ENCODE data around the gene MEF2B.
"Not testable (repeated sequence)": the region's sequence is repeated elsewhere in the genome, so short reads cannot be mapped to it uniquely, and the experiment has no call there.

Gene MEF2B

GRCh38 chr19:19154768-19155494 is 15.1 kb downstream of the MEF2B start:
- DNase-seq = no peak

DNA sequence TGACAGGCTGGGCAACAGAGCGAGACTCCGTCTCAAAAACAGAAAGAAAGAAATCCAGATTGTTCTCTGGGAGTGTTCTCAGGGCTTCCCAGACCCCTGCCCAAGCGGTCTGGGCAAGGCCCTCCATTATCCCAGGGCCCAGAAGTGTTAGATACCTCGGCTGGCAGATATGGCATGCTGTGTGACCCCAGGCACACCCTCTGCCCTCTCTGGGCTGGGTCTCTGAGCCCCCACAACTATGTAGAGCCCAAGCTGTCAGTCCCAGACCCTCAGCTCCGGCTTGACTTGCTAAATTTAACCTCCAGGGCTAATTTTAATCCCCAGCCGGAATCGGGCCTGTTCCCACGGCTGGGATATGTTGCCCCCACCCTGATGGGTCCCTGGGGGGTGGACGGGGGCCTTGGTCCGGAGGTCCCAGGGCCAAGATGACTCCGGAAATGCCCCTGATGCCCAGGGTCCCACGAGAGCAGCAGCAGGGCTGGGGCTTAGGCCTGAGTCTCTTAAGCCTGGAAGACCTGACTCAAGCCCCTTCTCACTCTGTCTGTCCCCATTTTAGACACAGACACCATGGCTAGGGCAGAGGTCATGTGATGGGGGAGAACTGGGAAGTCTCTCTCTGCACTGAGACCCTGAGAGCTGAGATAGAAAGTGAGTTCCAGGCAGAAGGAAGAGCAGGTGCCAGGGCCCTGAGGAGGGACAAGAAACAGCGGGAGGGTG is 17.2 kb downstream of the MEF2B start:
- DNase-seq = no peak

DNA sequence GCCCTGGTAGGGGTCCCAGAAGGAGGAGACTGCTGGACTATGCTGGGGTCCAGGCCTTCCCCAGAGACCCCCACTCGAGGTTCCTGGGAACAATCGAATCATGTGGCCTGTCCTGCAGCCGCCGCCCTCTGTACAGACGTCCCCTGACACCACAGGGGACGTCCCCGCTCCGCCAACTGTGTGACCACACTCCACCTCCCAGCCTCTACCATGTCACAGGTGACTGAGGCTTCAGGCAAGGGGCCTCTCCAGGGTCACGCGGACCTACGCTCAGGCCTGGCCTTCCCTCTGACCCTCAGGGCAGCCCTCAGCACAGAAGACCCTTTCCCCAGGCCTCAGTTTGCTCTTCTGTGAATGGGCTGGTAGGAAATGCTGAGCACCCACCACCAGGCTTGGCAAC is 18.6 kb downstream of the MEF2B start:
- DNase-seq = no peak

GRCh38 chr19:19149435-19149834 is 20.6 kb downstream of the MEF2B start:
- DNase-seq = no peak

- DNase-seq = not testable (repeated sequence)
These were observed 21.6 kb downstream of the MEF2B start for GRCh38 chr19:19148504-19148903.

GRCh38 chr19:19147344-19147743 is 22.7 kb downstream of the MEF2B start:
- no peak for DNase-seq

DNA sequence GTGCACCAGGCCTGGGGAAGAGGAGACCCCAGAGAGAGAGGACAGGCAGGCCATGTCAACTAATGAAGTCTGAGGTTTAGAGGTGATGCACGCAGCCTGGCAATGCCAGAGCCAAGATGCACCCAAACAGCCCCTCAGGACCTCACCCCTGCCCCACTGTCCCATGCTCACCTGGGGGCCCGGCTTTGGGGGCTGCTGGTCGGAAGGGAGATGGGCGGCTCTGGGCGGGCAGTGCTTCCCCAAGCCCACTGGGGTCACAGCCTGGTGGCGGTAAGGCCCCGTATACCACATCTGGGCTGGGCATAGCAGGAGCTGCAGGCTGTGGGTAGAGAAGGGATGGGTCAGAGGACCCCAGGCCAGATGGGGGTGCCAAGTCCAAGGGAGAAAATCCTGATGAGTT is 23.2 kb downstream of the MEF2B start:
- DNase-seq = no peak

- peak in 1 of 2 experiments; percentile 31 for DNase-seq
These were observed 24.1 kb downstream of the MEF2B start for GRCh38 chr19:19145684-19146608.

DNA sequence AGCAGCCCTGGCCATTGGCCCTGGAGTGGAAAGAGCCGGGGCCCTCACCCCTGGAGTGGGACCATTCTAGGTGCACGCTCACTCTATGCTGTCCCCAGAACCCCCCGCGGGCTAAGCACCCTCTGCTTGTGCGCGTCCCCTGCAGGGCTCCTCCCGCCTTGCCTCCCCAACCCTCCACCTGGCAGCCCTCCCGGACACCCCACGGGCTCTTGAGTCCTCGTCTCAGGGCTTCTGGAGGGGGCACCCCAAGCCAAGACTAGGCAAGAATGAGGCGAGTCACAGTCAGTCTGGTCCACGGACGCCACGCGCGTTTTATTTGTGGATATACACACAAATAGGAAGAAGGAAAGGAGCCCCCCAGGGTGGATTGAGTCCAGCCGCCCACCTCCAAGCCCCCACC is 24.8 kb downstream of the MEF2B start:
- DNase-seq = no peak

DNA sequence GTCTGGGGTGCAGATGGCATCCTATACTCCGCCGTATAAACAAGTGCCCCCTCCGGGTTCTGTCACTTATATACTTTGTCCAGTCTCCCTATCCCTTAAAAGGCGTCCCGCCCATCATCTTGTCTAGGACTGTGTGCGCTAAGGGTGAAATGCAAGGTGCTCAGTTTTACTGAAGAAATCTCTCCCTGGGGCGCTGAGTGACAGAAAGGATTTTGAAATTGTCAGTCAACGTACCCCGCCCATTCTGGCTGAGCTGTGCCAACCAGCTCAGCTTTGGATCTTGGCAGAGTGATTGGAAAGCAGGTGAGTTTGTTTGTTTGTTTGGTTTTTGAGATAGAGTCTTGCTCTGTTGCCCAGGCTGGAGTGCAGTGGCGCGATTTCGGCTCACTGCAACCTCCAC is 27.7 kb downstream of the MEF2B start:
- no peak for DNase-seq

GRCh38 chr19:19140476-19140875 is 29.6 kb downstream of the MEF2B start:
- DNase-seq = no peak

DNA sequence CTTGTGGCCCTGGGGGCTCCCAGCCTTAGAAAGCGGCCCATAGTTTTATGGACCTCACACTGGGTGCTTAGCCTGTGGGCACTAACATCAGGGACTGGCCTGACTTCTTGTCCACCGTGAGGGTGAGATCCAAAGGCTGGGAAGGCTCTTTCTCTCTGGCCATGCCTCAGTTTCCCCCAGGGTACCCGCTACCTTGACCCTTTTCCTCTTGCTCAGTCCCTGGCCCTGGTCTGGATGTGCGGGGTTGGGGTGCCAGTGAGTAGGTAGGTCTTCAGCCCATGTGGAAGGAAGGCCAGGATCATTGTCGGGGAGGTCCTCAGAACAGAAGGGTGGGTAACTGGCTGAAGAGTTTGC is 30.2 kb downstream of the MEF2B start:
- no peak for DNase-seq

GRCh38 chr19:19138109-19138981 is 31.7 kb downstream of the MEF2B start, which contains the start of gene TMEM161A:
TMEM161A (minus strand) TSS chr19:19138478; CDS start chr19:19138428, 50 bp downstream.
- peak; percentile 95 to 96 for DNase-seq

- DNase-seq = no peak
These were observed 32.4 kb downstream of the MEF2B start for GRCh38 chr19:19137556-19138108.

DNA sequence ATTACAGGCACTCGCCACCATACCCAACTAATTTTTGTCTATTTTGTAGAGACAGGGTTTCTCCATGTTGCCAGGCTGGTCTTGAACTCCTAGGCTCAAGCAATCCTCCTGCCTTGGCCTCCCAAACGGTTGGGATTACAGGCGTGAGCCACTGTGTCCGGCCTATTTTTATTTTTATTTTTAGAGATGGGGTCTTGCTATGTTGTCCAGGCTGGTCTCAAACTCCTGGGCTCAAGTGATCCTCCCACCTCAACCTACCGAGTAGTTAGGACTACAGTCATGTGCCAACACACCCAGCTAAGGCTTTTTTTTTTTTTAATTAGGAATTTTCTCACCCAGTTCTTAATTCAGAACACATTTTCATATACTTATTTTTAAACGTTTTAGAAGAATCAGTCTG is 34.4 kb downstream of the MEF2B start:
- not testable (repeated sequence) for DNase-seq

GRCh38 chr19:19134687-19135158 is 35.3 kb downstream of the MEF2B start:
- DNase-seq = peak; percentile 93 to 94

DNA sequence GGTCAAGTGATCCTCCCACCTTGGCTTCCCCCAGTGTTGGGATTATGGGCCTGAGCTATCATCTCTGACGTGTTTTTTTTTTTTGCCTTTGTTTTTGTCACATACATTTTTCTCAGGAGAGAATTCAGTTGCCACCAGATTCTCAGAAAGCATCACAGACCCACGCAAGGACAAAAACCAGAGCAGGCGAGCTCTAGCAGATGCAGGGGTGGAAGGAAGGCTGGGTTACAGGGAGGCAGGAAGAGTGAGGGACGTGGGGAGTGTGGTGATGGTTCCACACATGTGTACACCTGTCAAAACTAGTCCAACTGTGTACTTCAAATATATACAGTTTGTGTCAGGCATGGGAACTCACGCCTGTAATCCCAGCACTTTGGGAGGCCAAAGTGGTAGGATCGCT is 36.1 kb downstream of the MEF2B start:
- DNase-seq = no peak

- DNase-seq = no peak
These were observed 37.2 kb downstream of the MEF2B start for GRCh38 chr19:19132912-19133311.

DNA sequence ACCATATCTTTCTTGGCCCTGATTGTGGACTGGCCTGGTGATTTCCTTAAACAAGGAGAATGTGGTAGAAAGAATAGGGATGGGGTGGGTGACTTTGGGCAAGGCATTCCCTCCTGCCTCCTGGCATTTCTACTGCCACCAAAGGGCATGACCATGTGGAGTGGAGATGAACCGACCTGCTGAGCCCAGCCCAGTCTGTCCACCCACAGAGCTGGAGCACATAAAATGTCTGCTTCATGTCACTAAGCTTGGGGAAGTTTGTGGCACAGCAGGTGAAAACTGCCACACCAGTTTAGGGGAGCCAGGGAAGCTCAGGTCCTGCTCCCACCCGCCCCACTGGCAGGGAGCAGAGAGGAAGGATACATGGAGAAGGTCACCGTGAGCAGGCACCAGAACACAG is 38.1 kb downstream of the MEF2B start:
- no peak for DNase-seq

DNA sequence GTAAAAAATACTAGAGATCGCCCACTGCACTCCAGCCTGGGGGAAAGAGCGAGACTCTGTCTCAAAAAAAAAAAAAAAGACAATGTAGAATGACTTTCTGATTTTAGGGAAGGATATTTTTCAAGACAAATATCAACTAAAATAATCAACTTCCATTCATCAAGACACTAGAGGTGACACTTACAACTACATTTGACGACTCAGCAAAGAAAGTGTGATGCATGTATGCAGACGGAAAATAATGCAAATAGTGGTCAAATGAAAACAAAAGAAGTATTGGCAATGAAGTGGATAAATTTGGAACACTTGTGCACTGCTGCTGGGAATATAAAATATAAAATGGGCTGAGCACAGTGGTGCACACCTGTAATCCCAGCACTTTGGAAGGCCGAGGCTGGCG is 44.0 kb downstream of the MEF2B start:
- no peak for DNase-seq

DNA sequence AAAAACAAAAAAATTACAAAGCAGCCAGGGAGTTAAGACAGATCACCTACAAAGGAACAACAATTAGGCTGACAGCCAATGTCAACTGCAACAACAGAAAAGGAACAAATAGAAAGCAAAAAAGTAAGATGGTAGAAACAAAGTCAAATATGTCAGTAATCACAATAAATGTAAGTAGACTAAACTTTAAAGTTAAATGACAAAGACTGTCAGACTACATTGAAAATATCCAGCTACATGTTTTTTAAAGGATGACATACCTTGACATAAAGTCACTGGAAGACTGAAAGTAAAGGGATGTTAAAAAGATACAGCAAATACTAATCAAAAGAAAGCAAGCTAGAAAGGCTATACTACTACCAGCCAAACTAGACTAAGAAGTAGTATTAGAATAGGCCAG is 46.7 kb downstream of the MEF2B start:
- no peak for DNase-seq

- DNase-seq = no peak
These were observed 47.2 kb downstream of the MEF2B start for GRCh38 chr19:19122902-19123301.
